ENCODE results near the gene GRIN3B.

The GRIN3B gene

GRCh38 chr19:1000095-1000494, at the start of gene GRIN3B:
Gene GRIN3B (plus strand): TSS chr19:1000419. CDS start chr19:1000438, 19 bp downstream.
- no peak for TF ChIP-seq EZH2 (IDR thresholded peaks at IDR 0.05)
- TF ChIP-seq FOXP2 (optimal IDR thresholded peaks at IDR 0.05; ENCODE audit: control extremely low read depth, extremely low read length, insufficient read depth): no peak
- Histone ChIP-seq H3K27ac (no peak within 1 kb of the TSS), H3K9ac (ENCODE audit: insufficient read length) (no peak within 1 kb of the TSS), H3K36me3 (ENCODE audit: insufficient read depth, low read length) (no peaks in the 10 kb centered on the region), H3K9me3 (ENCODE audit: low read depth, low read length) (no peaks in the 10 kb centered on the region), H3K4me3 (peak within 1 kb of the TSS; percentile 38; the same call in 1 of the 2 replicates)
- DNase-seq (ENCODE audit: low read depth, low spot score): no peak

GRCh38 chr19:952049-952679, 48.1 kb upstream of the GRIN3B start:
- Histone ChIP-seq H3K9me3 (ENCODE audit: low read depth, low read length) (no peaks in the 10 kb centered on the region), H3K27ac (peak overlapping the region; percentile 57; the same call in 1 of the 2 replicates), H3K9ac (ENCODE audit: insufficient read length) (no peak overlapping the region), H3K4me3 (no peak overlapping the region), H3K36me3 (ENCODE audit: insufficient read depth, low read length) (no peaks in the 10 kb centered on the region)
- no peak for TF ChIP-seq POLR2AphosphoS5 (IDR thresholded peaks at IDR 0.05; ENCODE audit: borderline replicate concordance, low read depth, low read length)
- no peak for TF ChIP-seq EZH2 (IDR thresholded peaks at IDR 0.05)
- no peak for TF ChIP-seq FOXP2 (optimal IDR thresholded peaks at IDR 0.05; ENCODE audit: control extremely low read depth, extremely low read length, insufficient read depth)
- no peak for DNase-seq (ENCODE audit: low read depth, low spot score)

GRCh38 chr19:952680-953444, 47.4 kb upstream of the GRIN3B start:
- H3K4me3 ChIP-seq: 0 out of 2 replicates have a peak overlapping the region, but pooled peaks have one; percentile 12
- TF ChIP-seq FOXP2 (optimal IDR thresholded peaks at IDR 0.05; ENCODE audit: control extremely low read depth, extremely low read length, insufficient read depth) (no peak), EZH2 (IDR thresholded peaks at IDR 0.05) (no peak), POLR2AphosphoS5 (IDR thresholded peaks at IDR 0.05; ENCODE audit: borderline replicate concordance, low read depth, low read length) (no peak)
- no peak for DNase-seq (ENCODE audit: low read depth, low spot score)
- H3K9ac ChIP-seq (ENCODE audit: insufficient read length): peak overlapping the region; percentile 41
- H3K9me3 ChIP-seq (ENCODE audit: low read depth, low read length): no peaks in the 10 kb centered on the region
- H3K36me3 ChIP-seq (ENCODE audit: insufficient read depth, low read length): no peaks in the 10 kb centered on the region
- peak overlapping the region; percentile 57 for H3K27ac ChIP-seq

GRCh38 chr19:953445-954271, 46.6 kb upstream of the GRIN3B start:
- Histone ChIP-seq H3K4me3 (no peak overlapping the region), H3K9ac (ENCODE audit: insufficient read length) (no peak overlapping the region), H3K27ac (peak overlapping the region; percentile 31; the same call in 1 of the 2 replicates)

GRCh38 chr19:954272-954671, 45.9 kb upstream of the GRIN3B start:
- Histone ChIP-seq H3K36me3 (ENCODE audit: insufficient read depth, low read length) (no peaks in the 10 kb centered on the region), H3K9me3 (ENCODE audit: low read depth, low read length) (no peaks in the 10 kb centered on the region), H3K4me3 (no peak overlapping the region), H3K27ac (no peak overlapping the region), H3K9ac (ENCODE audit: insufficient read length) (no peak overlapping the region)
- TF ChIP-seq POLR2AphosphoS5 (IDR thresholded peaks at IDR 0.05; ENCODE audit: borderline replicate concordance, low read depth, low read length) (no peak), FOXP2 (optimal IDR thresholded peaks at IDR 0.05; ENCODE audit: control extremely low read depth, extremely low read length, insufficient read depth) (no peak), EZH2 (IDR thresholded peaks at IDR 0.05) (no peak)
- DNase-seq (ENCODE audit: low read depth, low spot score): no peak

More at GRCh38 chr19:953445-954271, 46.6 kb upstream of the GRIN3B start:
- Histone ChIP-seq H3K9me3 (ENCODE audit: low read depth, low read length) (no peaks in the 10 kb centered on the region), H3K36me3 (ENCODE audit: insufficient read depth, low read length) (no peaks in the 10 kb centered on the region)
- TF ChIP-seq POLR2AphosphoS5 (IDR thresholded peaks at IDR 0.05; ENCODE audit: borderline replicate concordance, low read depth, low read length): no peak
- no peak for TF ChIP-seq FOXP2 (optimal IDR thresholded peaks at IDR 0.05; ENCODE audit: control extremely low read depth, extremely low read length, insufficient read depth)
- TF ChIP-seq EZH2 (IDR thresholded peaks at IDR 0.05): no peak
- DNase-seq (ENCODE audit: low read depth, low spot score): no peak

GRCh38 chr19:954672-955494, 45.3 kb upstream of the GRIN3B start:
- no peak overlapping the region for H3K9ac ChIP-seq (ENCODE audit: insufficient read length)
- H3K27ac ChIP-seq: no peak overlapping the region
- H3K9me3 ChIP-seq (ENCODE audit: low read depth, low read length): no peaks in the 10 kb centered on the region
- H3K4me3 ChIP-seq: no peak overlapping the region
- H3K36me3 ChIP-seq (ENCODE audit: insufficient read depth, low read length): no peaks in the 10 kb centered on the region
- DNase-seq (ENCODE audit: low read depth, low spot score): no peak
- TF ChIP-seq FOXP2 (optimal IDR thresholded peaks at IDR 0.05; ENCODE audit: control extremely low read depth, extremely low read length, insufficient read depth) (no peak), POLR2AphosphoS5 (IDR thresholded peaks at IDR 0.05; ENCODE audit: borderline replicate concordance, low read depth, low read length) (no peak), EZH2 (IDR thresholded peaks at IDR 0.05) (no peak)

- Histone ChIP-seq H3K27ac (no peak overlapping the region), H3K36me3 (ENCODE audit: insufficient read depth, low read length) (no peaks in the 10 kb centered on the region), H3K4me3 (no peak overlapping the region), H3K9me3 (ENCODE audit: low read depth, low read length) (no peaks in the 10 kb centered on the region), H3K9ac (ENCODE audit: insufficient read length) (no peak overlapping the region)
- TF ChIP-seq FOXP2 (optimal IDR thresholded peaks at IDR 0.05; ENCODE audit: control extremely low read depth, extremely low read length, insufficient read depth) (no peak), EZH2 (IDR thresholded peaks at IDR 0.05) (no peak), POLR2AphosphoS5 (IDR thresholded peaks at IDR 0.05; ENCODE audit: borderline replicate concordance, low read depth, low read length) (no peak)
- DNase-seq (ENCODE audit: low read depth, low spot score): no peak
These were observed 44.1 kb upstream of the GRIN3B start for GRCh38 chr19:955803-956765.

Data from SK-N-MC (cell line).